Thoracic aorta (tissue), 2 donors: Measurements from ENCODE around the gene CLCN4. TPM values are rescaled to one million over a fixed set of nuclear protein-coding genes. Genes with fewer than 3 reads are reported as not detected.

Experiments
- ATAC-seq: fragments of 150-250 bp; one replicate; pipeline ENCODE4 v1.8.0; 2017; ENCODE audit warnings: low read depth; ENCODE audit not compliant: insufficient number of reproducible peaks, low FRiP score
- DNase-seq: peaks from one replicate; pipeline ENCODE4 v3.0.0-alpha.2; 2020; ENCODE audit warnings: low spot score
- H3K27ac ChIP-seq, 2 donors: fragments of 200-600 bp; sonication (generic); 1 replicate in 1 of 2; 2 replicates in 1 of 2; pipeline ENCODE4 v1.5.1; 2016; ENCODE audit warnings: mild to moderate bottlenecking in 2 of 2, moderate library complexity in 2 of 2
- H3K27me3 ChIP-seq: fragments of 200-600 bp; sonication (generic); replicated peaks from 2 replicates; pipeline ENCODE4 v1.6.0; 2016; ENCODE audit warnings: mild to moderate bottlenecking; ENCODE audit not compliant: insufficient read depth
- H3K36me3 ChIP-seq: fragments of 200-600 bp; sonication (generic); one replicate; pipeline ENCODE4 v1.5.1; 2016
- H3K4me1 ChIP-seq, 2 donors: fragments of 200-600 bp; sonication (generic); 1 replicate in 1 of 2; 2 replicates in 1 of 2; pipeline versions ENCODE4 v1.5.1 to v1.6.0; 2016; ENCODE audit warnings: low read depth in 2 of 2, mild to moderate bottlenecking in 1 of 2; ENCODE audit not compliant: control insufficient read depth in 1 of 2
- H3K4me3 ChIP-seq: fragments of 200-600 bp; sonication (generic); 2 replicates; pipeline ENCODE4 v1.5.1; 2016; ENCODE audit warnings: mild to moderate bottlenecking
- H3K9me3 ChIP-seq: fragments of 200-600 bp; sonication (generic); 2 replicates; pipeline ENCODE4 v1.5.1; 2016
- CTCF ChIP-seq: fragments of 200-600 bp; sonication (generic); IDR thresholded peaks from one replicate; pipeline ENCODE4 v1.5.1; 2019; ENCODE audit warnings: antibody characterized with exemption
- total RNA-seq, 2 donors: library from RNA; depleted of rRNA; stranded (reverse); fragments of >200 nt; gene quantifications; one replicate each; pipeline versions ENCODE4 v1.1.0 to v1.2.3, GENCODE V29; 2016

The CLCN4 gene
- total RNA-seq, 2 donors from 2014 or later, result 3.5 to 5.6 TPM

GRCh38 chrX:10165580-10166247 is 8.9 kb downstream of the CLCN4 start:
- Histone ChIP-seq H3K4me3 (no peak overlapping the region), H3K9me3 (no peaks in the 10 kb centered on the region), H3K27me3 (no peaks in the 10 kb centered on the region), H3K27ac (no peak overlapping the region), H3K36me3 (no peaks in the 10 kb centered on the region), H3K4me1 (no peaks in the 10 kb centered on the region)
- DNase-seq, result no peak
- TF ChIP-seq CTCF, result no peak
- no peak for ATAC-seq

- H3K9me3 ChIP-seq, result no peaks in the 10 kb centered on the region
- ATAC-seq (no peak), DNase-seq (no peak)
- no peak overlapping the region for H3K27ac ChIP-seq
- H3K36me3 ChIP-seq, result no peaks in the 10 kb centered on the region
- H3K4me1 ChIP-seq, result no peaks in the 10 kb centered on the region
- H3K27me3 ChIP-seq, result no peaks in the 10 kb centered on the region
- H3K4me3 ChIP-seq, result no peak overlapping the region
- TF ChIP-seq CTCF, result no peak
Measured at GRCh38 chrX:10166248-10166716, 9.5 kb downstream of the CLCN4 start.

- H3K36me3 ChIP-seq, result no peaks in the 10 kb centered on the region
- H3K27ac ChIP-seq, result no peak overlapping the region
- TF ChIP-seq CTCF, result no peak
- H3K4me3 ChIP-seq, result no peak overlapping the region
- H3K4me1 ChIP-seq, result no peaks in the 10 kb centered on the region
- no peaks in the 10 kb centered on the region for H3K9me3 ChIP-seq
- DNase-seq (no peak), ATAC-seq (no peak)
- no peaks in the 10 kb centered on the region for H3K27me3 ChIP-seq
Measured at GRCh38 chrX:10166731-10167151, 10.0 kb downstream of the CLCN4 start.

- H3K36me3 ChIP-seq, result no peaks in the 10 kb centered on the region
- no peak for TF ChIP-seq CTCF
Measured at GRCh38 chrX:10167573-10167972, 10.8 kb downstream of the CLCN4 start.

GRCh38 chrX:10168226-10168625 is 11.5 kb downstream of the CLCN4 start:
- no peaks in the 10 kb centered on the region for H3K36me3 ChIP-seq
- H3K27ac ChIP-seq, result no peak overlapping the region
- ATAC-seq (no peak), DNase-seq (no peak)
- no peak for TF ChIP-seq CTCF
- H3K4me3 ChIP-seq, result no peak overlapping the region
- no peaks in the 10 kb centered on the region for H3K9me3 ChIP-seq
- no peaks in the 10 kb centered on the region for H3K27me3 ChIP-seq
- no peaks in the 10 kb centered on the region for H3K4me1 ChIP-seq

More at GRCh38 chrX:10167573-10167972, 10.8 kb downstream of the CLCN4 start:
- Histone ChIP-seq H3K27ac (no peak overlapping the region), H3K4me3 (no peak overlapping the region), H3K27me3 (no peaks in the 10 kb centered on the region), H3K9me3 (no peaks in the 10 kb centered on the region), H3K4me1 (no peaks in the 10 kb centered on the region)
- ATAC-seq, result no peak
- no peak for DNase-seq
